Suprapubic skin (tissue), 4 donors: ENCODE data around the gene KIF4B. TPM values are rescaled to one million over a fixed set of nuclear protein-coding genes. Genes with fewer than 3 reads are reported as not detected.

Experiments used
- DNase-seq, 2 donors: peaks; one replicate each; pipeline ENCODE4 v3.0.0-alpha.2; 2019; ENCODE audit warnings: low spot score in 2 of 2
- H3K27ac ChIP-seq: fragments of 200-600 bp; sonication (generic); one replicate; pipeline ENCODE4 v1.5.1; 2019
- H3K27me3 ChIP-seq: fragments of 200-600 bp; sonication (generic); one replicate; pipeline ENCODE4 v1.5.1; 2019
- H3K36me3 ChIP-seq: fragments of 200-600 bp; sonication (generic); one replicate; pipeline ENCODE4 v1.5.1; 2019
- H3K4me1 ChIP-seq: fragments of 200-600 bp; sonication (generic); one replicate; pipeline ENCODE4 v1.5.1; 2019
- H3K4me3 ChIP-seq: fragments of 200-600 bp; sonication (generic); one replicate; pipeline ENCODE4 v1.5.1; 2019; ENCODE audit warnings: mild to moderate bottlenecking
- H3K9me3 ChIP-seq: fragments of 200-600 bp; sonication (generic); one replicate; pipeline ENCODE4 v1.5.1; 2019
- CTCF ChIP-seq, 2 donors: fragments of 200-600 bp in 1 of 2; fragments of 450-650 bp in 1 of 2; sonication (generic) in 1 of 2; IDR thresholded peaks; one replicate each; pipeline ENCODE4 v1.5.1; 2016 to 2019; ENCODE audit warnings: antibody characterized with exemption in 2 of 2, mild to moderate bottlenecking in 1 of 2, moderate library complexity in 1 of 2
- EP300 ChIP-seq: sonication (generic); formaldehyde crosslinking; IDR thresholded peaks from one replicate; pipeline ENCODE4 v1.6.1; 2017; ENCODE audit warnings: antibody characterized with exemption
- POLR2A ChIP-seq, 2 donors: fragments of 450-650 bp; IDR thresholded peaks; one replicate each; pipeline ENCODE4 v1.6.1; 2017; ENCODE audit warnings: antibody characterized with exemption in 2 of 2, mild to moderate bottlenecking in 2 of 2, moderate library complexity in 2 of 2
- POLR2AphosphoS5 ChIP-seq, 3 donors: sonication (generic); formaldehyde crosslinking; IDR thresholded peaks; one replicate each; pipeline ENCODE4 v1.6.1; 2017; ENCODE audit warnings: antibody characterized with exemption in 3 of 3
- WGBS: methylation state at CpG from one replicate; pipeline ENCODE4 v1.1.5; 2018; 5-methylcytosine and 5-hydroxymethylcytosine counted together
- total RNA-seq, 4 donors: library from RNA; depleted of rRNA; stranded (reverse); fragments of >200 nt; gene quantifications; one replicate each; pipeline ENCODE4 v1.1.0, GENCODE V29; 2016

The KIF4B gene, protein sequence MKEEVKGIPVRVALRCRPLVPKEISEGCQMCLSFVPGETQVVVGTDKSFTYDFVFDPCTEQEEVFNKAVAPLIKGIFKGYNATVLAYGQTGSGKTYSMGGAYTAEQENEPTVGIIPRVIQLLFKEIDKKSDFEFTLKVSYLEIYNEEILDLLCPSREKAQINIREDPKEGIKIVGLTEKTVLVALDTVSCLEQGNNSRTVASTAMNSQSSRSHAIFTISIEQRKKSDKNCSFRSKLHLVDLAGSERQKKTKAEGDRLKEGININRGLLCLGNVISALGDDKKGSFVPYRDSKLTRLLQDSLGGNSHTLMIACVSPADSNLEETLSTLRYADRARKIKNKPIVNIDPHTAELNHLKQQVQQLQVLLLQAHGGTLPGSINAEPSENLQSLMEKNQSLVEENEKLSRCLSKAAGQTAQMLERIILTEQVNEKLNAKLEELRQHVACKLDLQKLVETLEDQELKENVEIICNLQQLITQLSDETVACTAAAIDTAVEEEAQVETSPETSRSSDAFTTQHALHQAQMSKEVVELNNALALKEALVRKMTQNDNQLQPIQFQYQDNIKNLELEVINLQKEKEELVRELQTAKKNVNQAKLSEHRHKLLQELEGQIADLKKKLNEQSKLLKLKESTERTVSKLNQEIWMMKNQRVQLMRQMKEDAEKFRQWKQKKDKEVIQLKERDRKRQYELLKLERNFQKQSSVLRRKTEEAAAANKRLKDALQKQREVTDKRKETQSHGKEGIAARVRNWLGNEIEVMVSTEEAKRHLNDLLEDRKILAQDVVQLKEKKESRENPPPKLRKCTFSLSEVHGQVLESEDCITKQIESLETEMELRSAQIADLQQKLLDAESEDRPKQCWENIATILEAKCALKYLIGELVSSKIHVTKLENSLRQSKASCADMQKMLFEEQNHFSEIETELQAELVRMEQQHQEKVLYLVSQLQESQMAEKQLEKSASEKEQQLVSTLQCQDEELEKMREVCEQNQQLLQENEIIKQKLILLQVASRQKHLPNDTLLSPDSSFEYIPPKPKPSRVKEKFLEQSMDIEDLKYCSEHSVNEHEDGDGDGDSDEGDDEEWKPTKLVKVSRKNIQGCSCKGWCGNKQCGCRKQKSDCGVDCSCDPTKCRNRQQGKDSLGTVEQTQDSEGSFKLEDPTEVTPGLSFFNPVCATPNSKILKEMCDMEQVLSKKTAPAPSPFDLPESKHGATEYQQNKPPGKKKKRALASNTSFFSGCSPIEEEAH
- total RNA-seq, result under 1 TPM in 1 of 4 donors, not detected in 3; 0.72 TPM

DNA sequence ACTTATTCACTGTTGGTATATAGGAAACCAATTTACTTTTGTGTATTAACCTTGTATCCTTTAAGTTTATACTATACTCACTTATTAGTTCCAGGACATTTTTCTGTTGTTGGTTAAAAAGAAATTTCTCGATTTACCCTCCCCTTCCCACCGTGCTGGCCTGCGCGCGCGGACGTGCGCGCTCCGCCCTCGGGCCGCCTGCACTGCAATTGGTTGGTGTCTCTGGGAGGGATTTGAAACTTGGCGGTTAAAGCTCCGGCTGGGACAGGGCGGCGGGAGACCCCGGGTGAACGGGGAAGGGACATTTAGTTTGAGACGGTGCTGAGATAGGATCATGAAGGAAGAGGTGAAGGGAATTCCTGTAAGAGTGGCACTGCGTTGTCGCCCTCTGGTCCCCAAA lies at the start of gene KIF4B:
TSS of gene KIF4B (plus strand) at position 230 of the 400 bp plus-strand sequence. CDS start at position 335, 105 bp downstream.
- Histone ChIP-seq H3K27me3 (no peaks in the 10 kb centered on the region), H3K36me3 (no peaks in the 10 kb centered on the region), H3K27ac (no peak within 1 kb of the TSS), H3K4me3 (no peak within 1 kb of the TSS), H3K9me3 (no peaks in the 10 kb centered on the region), H3K4me1 (no peaks in the 10 kb centered on the region)
- TF ChIP-seq POLR2AphosphoS5 (IDR thresholded peaks at IDR 0.05) (no peak), POLR2A (IDR thresholded peaks at IDR 0.05) (no peak), EP300 (no peak), CTCF (IDR thresholded peaks at IDR 0.05) (no peak)
- WGBS, result 95% methylated on average over 21 of the region's 21 CpGs
- DNase-seq, result no peak

DNA sequence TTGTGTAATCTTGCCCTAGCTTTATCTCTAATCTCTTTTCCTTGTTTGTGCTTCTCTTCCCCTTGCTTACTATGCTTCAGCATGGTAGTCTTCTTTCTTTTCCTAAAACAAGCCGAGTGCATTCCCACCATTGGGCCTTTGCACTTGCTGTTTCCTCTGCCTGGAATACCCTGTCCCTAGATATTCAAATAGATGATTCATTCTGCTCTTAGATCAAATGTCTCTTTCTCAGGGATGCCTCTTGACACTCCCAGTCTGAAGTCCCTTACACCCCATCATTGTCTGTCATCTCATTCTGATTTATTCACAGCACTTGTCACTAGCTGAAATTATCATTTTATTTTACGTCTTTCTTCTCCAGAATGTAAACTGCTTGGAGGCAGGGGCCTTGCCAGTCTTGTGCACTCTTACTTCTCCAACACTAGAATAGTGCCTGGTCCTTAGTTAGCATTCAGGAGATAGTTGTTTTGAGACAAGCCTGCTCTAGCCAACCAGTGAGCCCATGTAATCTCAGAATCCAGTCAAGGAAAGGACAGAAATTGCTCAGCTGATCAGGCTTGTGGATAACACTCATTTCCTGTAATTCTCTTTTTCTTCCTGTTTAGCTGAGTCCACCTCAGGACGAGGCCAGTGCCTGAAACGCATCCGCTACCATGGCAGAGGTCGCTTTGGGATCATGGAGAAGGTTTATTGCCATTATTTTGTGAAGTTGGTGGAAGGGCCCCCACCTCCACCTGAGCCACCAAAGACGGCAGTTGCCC lies 47.3 kb upstream of the KIF4B start:
- no peak overlapping the region for H3K27ac ChIP-seq
- H3K4me1 ChIP-seq, result no peaks in the 10 kb centered on the region
- H3K27me3 ChIP-seq, result no peaks in the 10 kb centered on the region
- no peak for DNase-seq
- H3K36me3 ChIP-seq, result peaks cover 41% of the 10 kb centered on the region
- no peaks in the 10 kb centered on the region for H3K9me3 ChIP-seq
- TF ChIP-seq EP300, result no peak
- TF ChIP-seq POLR2A (IDR thresholded peaks at IDR 0.05), result no peak
- TF ChIP-seq CTCF (IDR thresholded peaks at IDR 0.05), result no peak
- TF ChIP-seq POLR2AphosphoS5 (IDR thresholded peaks at IDR 0.05), result no peak
- no peak overlapping the region for H3K4me3 ChIP-seq
- WGBS, result 79% methylated on average over 7 of the region's 7 CpGs

- TF ChIP-seq POLR2A (IDR thresholded peaks at IDR 0.05) (no peak), EP300 (no peak), POLR2AphosphoS5 (IDR thresholded peaks at IDR 0.05) (no peak), CTCF (IDR thresholded peaks at IDR 0.05) (no peak)
- DNase-seq, result no peak
- Histone ChIP-seq H3K27ac (no peak overlapping the region), H3K27me3 (no peaks in the 10 kb centered on the region), H3K9me3 (no peaks in the 10 kb centered on the region), H3K4me3 (no peak overlapping the region), H3K36me3 (peaks cover 35% of the 10 kb centered on the region), H3K4me1 (no peaks in the 10 kb centered on the region)
- 81% methylated on average over 3 of the region's 3 CpGs for WGBS
Measured at GRCh38 chr5:154966874-154967273, 46.7 kb upstream of the KIF4B start.

DNA sequence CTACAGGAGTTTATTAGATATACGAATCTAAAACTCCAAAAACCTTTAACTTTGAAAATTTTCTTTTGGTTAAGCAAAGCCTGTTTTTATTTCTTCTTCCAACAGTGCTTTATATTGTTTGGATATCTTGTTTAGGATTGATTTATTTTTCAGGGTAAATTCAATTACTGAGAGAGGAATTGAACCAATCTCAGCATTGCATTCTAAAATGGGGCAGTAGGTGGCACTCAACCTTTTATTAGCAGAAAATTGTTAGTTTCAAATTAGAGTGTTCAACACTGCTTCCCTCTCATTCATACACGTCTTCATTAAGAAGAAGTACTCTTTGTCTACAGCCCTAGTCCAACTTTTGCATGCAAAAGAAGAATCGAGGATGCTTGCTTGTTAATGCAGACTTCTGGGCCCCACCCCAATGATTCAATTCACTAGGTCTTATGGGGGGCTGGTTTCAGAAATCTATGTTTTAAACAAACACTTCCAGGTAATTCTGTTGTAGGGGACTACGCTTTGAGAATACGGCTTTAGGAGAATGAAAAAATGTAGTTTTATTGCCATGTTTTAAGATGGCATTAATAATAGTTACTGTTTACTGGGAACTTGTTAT lies 46.0 kb upstream of the KIF4B start:
- Histone ChIP-seq H3K27ac (no peak overlapping the region), H3K4me1 (no peaks in the 10 kb centered on the region), H3K4me3 (no peak overlapping the region), H3K9me3 (no peaks in the 10 kb centered on the region), H3K36me3 (peaks cover 32% of the 10 kb centered on the region), H3K27me3 (no peaks in the 10 kb centered on the region)
- DNase-seq, result no peak
- TF ChIP-seq POLR2AphosphoS5 (IDR thresholded peaks at IDR 0.05), result no peak
- peak in 1 of 2 donors; percentile 29 for TF ChIP-seq CTCF (IDR thresholded peaks at IDR 0.05)
- 80% methylated on average over 5 of the region's 5 CpGs for WGBS
